K562 (cell line): ENCODE data around the gene UHMK1. TPM values are rescaled to one million over a fixed set of nuclear protein-coding genes. Genes with fewer than 3 reads are reported as not detected.

ENCODE experiments used
- ATF7 ChIP-seq: fragments of 450-650 bp; IDR thresholded peaks from 2 replicates; pipeline ENCODE4 v1.7.1; 2014; ENCODE audit warnings: mild to moderate bottlenecking, moderate library complexity
- BRF1 ChIP-seq: IDR thresholded peaks from 3 replicates; pipeline ENCODE4 v1.6.1; 2011; ENCODE audit warnings: borderline replicate concordance, mild to moderate bottlenecking; ENCODE audit not compliant: insufficient read length; ENCODE audit errors: extremely low read depth
- CHD2 ChIP-seq: IDR thresholded peaks from 2 replicates; pipeline ENCODE4 v1.6.1; 2011; ENCODE audit warnings: low read depth, low read length
- CREB1 ChIP-seq, 2 experiments: sonication (generic) in 1 of 2; formaldehyde crosslinking in 1 of 2; IDR thresholded peaks; 2 replicates each; pipeline versions ENCODE4 v1.6.1 to v1.8.0; 2012 to 2022; ENCODE audit warnings: inconsistent platforms in 1 of 2, mild to moderate bottlenecking in 1 of 2, missing genetic modification reagents in 1 of 2, moderate library complexity in 1 of 2
- KAT8 ChIP-seq: fragments of 450-650 bp; IDR thresholded peaks from 2 replicates; pipeline ENCODE4 v1.6.1; 2016; ENCODE audit warnings: low read depth, mild to moderate bottlenecking
- MAZ ChIP-seq, 2 experiments: fragments of 450-650 bp in 1 of 2; sonication (generic) in 1 of 2; formaldehyde crosslinking; IDR thresholded peaks in 1 of 2; conservative IDR thresholded peaks in 1 of 2; 2 replicates each; pipeline versions ENCODE4 v1.4.0 to v1.5.0; 2020; ENCODE audit warnings: mild to moderate bottlenecking in 1 of 2, missing genetic modification reagents in 1 of 2
- MXI1 ChIP-seq: IDR thresholded peaks from 2 replicates; pipeline ENCODE4 v1.6.1; 2011; ENCODE audit warnings: low read depth, mild to moderate bottlenecking, improper control_type of control experiment, low read length
- NR2C1 ChIP-seq, 2 experiments: fragments of 450-650 bp; IDR thresholded peaks; 2 replicates each; pipeline ENCODE4 v1.6.1; 2017; ENCODE audit warnings: mild to moderate bottlenecking in 2 of 2, antibody characterized with exemption in 1 of 2, inconsistent platforms in 1 of 2, missing compliant biosample characterization in 1 of 2, missing genetic modification characterization in 1 of 2
- POLR2A ChIP-seq: fragments of 450-650 bp; conservative IDR thresholded peaks from 2 replicates; pipeline ENCODE4 v1.6.1; 2016
- SAP30 ChIP-seq: fragments of 200-600 bp; sonication (generic); IDR thresholded peaks from 2 replicates; pipeline ENCODE4 v1.6.1; 2012; ENCODE audit warnings: borderline replicate concordance, low read depth, mild to moderate bottlenecking, moderate library complexity, low read length, control low read depth, inconsistent platforms; ENCODE audit not compliant: insufficient read depth, poor library complexity, severe bottlenecking
- SMAD1 ChIP-seq: fragments of 150-350 bp; IDR thresholded peaks from 2 replicates; pipeline ENCODE4 v1.6.1; 2014; ENCODE audit warnings: low read length, low read depth; ENCODE audit not compliant: partially characterized antibody
- SMARCE1 ChIP-seq: fragments of 450-650 bp; IDR thresholded peaks from 2 replicates; pipeline ENCODE4 v1.7.1; 2016; ENCODE audit warnings: mild to moderate bottlenecking
- ZBTB17 ChIP-seq: fragments of 450-650 bp; formaldehyde crosslinking; IDR thresholded peaks from 2 replicates; pipeline ENCODE4 v1.4.0; 2020; ENCODE audit warnings: mild to moderate bottlenecking
- ZNF41 ChIP-seq: fragments of 250-450 bp; sonication (Bioruptor Pico); conservative IDR thresholded peaks from 2 replicates; pipeline ENCODE4 v1.4.0; 2020; ENCODE audit warnings: mild to moderate bottlenecking
- ZNF764 ChIP-seq: fragments of 250-450 bp; sonication (Bioruptor Pico); IDR thresholded peaks from 2 replicates; pipeline ENCODE4 v1.4.0; 2020; ENCODE audit warnings: low read depth, mild to moderate bottlenecking, moderate library complexity
- polyA plus RNA-seq, 8 experiments: library from polyadenylated mRNA; depleted of rRNA in 4 of 8; stranded (reverse) in 5 of 8; unstranded in 3 of 8; fragments of >200 nt; fragmentation: Nextera tagmentation in 2 of 8; fragmentation: Illumina TruSeq in 1 of 8; extraction: Ambion mirVana in 2 of 8; extraction: Trizol in 1 of 8; gene quantifications; 2 replicates each; pipeline versions ENCODE4 v1.2.1 to v1.2.3, GENCODE V29; 2011 to 2014; ENCODE audit warnings: inconsistent platforms in 1 of 8, missing spikeins in 1 of 8
- total RNA-seq, 7 experiments: library from RNA; depleted of rRNA in 6 of 7; stranded (reverse); fragments of >200 nt in 6 of 7; fragmentation: Illumina TruSeq in 2 of 7; extraction: Trizol in 2 of 7; gene quantifications; 2 replicates each; pipeline versions ENCODE4 v1.2.1 to v1.2.3, GENCODE V29; 2011 to 2021; ENCODE audit warnings: low replicate concordance in 1 of 7
- TF ChIP-seq, protein P1 (sequence below), 2 experiments: fragments of 450-650 bp; IDR thresholded peaks; 2 replicates each; pipeline ENCODE4 v1.6.1; 2018; ENCODE audit warnings: mild to moderate bottlenecking in 2 of 2, low read depth in 1 of 2; ENCODE audit not compliant: partially characterized antibody in 2 of 2
- TF ChIP-seq, protein P2 (sequence below), 2 experiments: IDR thresholded peaks in 1 of 2; conservative IDR thresholded peaks in 1 of 2; 2 replicates each; pipeline ENCODE4 v1.6.1; 2016; ENCODE audit warnings: low read depth in 2 of 2, mild to moderate bottlenecking in 1 of 2, missing compliant biosample characterization in 1 of 2, missing genetic modification characterization in 1 of 2, moderate library complexity in 1 of 2
- TF ChIP-seq, protein P3 (sequence below): fragments of 450-650 bp; IDR thresholded peaks from 2 replicates; pipeline ENCODE4 v1.6.1; 2016; ENCODE audit warnings: borderline replicate concordance

UHMK1 gene
- total and polyA plus RNA-seq, 9 of the 15 experiments (the other 6 are each of a cell fraction or from before 2014, with no cell fraction given), result 13.1 to 72.4 (median 38.3) TPM

GRCh38 chr1:162561037-162561615, 63.5 kb downstream of the UHMK1 start (continued):
- TF ChIP-seq ZNF764 (CRISPR knock-in tag) (peak; percentile 45; the same call in 1 of the 2 replicates), ZBTB17 (CRISPR knock-in tag) (peak; percentile 17; the same call in 1 of the 2 replicates), SMAD1 (peak; percentile 12), ATF7 (peak; percentile 71), SMARCE1 (0 out of 2 replicates have a peak, but pooled peaks have one; percentile 23), CHD2 (no peak), POLR2A (peak; percentile 89), CREB1 (IDR thresholded peaks at IDR 0.05) (peak; percentile 88), CREB1 (CRISPR knock-in tag; IDR thresholded peaks at IDR 0.05) (peak; percentile 83), NR2C1 (IDR thresholded peaks at IDR 0.05) (no peak), NR2C1 (tag; IDR thresholded peaks at IDR 0.05) (0 out of 2 replicates have a peak, but pooled peaks have one; percentile 52), BRF1 (no peak), SAP30 (peak; percentile 48), MXI1 (0 out of 2 replicates have a peak, but pooled peaks have one; percentile 3), MAZ (CRISPR knock-in tag; conservative IDR thresholded peaks at IDR 0.05 in 1 of 2, IDR thresholded peaks at IDR 0.05 in 1 of 2) (peak in 1 of 2 experiments; percentile 94; a peak in 1 of 4 replicates), KAT8 (no peak), ZNF41 (CRISPR knock-in tag) (no peak)
- TF ChIP-seq, protein P1, sequence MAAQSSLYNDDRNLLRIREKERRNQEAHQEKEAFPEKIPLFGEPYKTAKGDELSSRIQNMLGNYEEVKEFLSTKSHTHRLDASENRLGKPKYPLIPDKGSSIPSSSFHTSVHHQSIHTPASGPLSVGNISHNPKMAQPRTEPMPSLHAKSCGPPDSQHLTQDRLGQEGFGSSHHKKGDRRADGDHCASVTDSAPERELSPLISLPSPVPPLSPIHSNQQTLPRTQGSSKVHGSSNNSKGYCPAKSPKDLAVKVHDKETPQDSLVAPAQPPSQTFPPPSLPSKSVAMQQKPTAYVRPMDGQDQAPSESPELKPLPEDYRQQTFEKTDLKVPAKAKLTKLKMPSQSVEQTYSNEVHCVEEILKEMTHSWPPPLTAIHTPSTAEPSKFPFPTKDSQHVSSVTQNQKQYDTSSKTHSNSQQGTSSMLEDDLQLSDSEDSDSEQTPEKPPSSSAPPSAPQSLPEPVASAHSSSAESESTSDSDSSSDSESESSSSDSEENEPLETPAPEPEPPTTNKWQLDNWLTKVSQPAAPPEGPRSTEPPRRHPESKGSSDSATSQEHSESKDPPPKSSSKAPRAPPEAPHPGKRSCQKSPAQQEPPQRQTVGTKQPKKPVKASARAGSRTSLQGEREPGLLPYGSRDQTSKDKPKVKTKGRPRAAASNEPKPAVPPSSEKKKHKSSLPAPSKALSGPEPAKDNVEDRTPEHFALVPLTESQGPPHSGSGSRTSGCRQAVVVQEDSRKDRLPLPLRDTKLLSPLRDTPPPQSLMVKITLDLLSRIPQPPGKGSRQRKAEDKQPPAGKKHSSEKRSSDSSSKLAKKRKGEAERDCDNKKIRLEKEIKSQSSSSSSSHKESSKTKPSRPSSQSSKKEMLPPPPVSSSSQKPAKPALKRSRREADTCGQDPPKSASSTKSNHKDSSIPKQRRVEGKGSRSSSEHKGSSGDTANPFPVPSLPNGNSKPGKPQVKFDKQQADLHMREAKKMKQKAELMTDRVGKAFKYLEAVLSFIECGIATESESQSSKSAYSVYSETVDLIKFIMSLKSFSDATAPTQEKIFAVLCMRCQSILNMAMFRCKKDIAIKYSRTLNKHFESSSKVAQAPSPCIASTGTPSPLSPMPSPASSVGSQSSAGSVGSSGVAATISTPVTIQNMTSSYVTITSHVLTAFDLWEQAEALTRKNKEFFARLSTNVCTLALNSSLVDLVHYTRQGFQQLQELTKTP (IDR thresholded peaks at IDR 0.05; ENCODE audit: low read depth in 1 of 2, partially characterized antibody in 2 of 2), result peak in 1 of 2 experiments; percentile 38
- TF ChIP-seq, protein P2, sequence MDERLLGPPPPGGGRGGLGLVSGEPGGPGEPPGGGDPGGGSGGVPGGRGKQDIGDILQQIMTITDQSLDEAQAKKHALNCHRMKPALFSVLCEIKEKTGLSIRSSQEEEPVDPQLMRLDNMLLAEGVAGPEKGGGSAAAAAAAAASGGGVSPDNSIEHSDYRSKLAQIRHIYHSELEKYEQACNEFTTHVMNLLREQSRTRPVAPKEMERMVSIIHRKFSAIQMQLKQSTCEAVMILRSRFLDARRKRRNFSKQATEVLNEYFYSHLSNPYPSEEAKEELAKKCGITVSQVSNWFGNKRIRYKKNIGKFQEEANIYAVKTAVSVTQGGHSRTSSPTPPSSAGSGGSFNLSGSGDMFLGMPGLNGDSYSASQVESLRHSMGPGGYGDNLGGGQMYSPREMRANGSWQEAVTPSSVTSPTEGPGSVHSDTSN (CRISPR knock-in tag; IDR thresholded peaks at IDR 0.05; ENCODE audit: low read depth), result peak; percentile 39; the same call in 1 of the 2 replicates
- TF ChIP-seq, protein P2 (tag; conservative IDR thresholded peaks at IDR 0.05; ENCODE audit: low read depth), result peak; percentile 44
- TF ChIP-seq, protein P3, sequence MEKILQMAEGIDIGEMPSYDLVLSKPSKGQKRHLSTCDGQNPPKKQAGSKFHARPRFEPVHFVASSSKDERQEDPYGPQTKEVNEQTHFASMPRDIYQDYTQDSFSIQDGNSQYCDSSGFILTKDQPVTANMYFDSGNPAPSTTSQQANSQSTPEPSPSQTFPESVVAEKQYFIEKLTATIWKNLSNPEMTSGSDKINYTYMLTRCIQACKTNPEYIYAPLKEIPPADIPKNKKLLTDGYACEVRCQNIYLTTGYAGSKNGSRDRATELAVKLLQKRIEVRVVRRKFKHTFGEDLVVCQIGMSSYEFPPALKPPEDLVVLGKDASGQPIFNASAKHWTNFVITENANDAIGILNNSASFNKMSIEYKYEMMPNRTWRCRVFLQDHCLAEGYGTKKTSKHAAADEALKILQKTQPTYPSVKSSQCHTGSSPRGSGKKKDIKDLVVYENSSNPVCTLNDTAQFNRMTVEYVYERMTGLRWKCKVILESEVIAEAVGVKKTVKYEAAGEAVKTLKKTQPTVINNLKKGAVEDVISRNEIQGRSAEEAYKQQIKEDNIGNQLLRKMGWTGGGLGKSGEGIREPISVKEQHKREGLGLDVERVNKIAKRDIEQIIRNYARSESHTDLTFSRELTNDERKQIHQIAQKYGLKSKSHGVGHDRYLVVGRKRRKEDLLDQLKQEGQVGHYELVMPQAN, result peak; percentile 49; the same call in 1 of the 2 replicates
